ENCODE results near the gene C20orf96. TPM values are rescaled to one million over a fixed set of nuclear protein-coding genes. Genes with fewer than 3 reads are reported as not detected.
"Not testable (repeated sequence)": the region's sequence is repeated elsewhere in the genome, so short reads cannot be mapped to it uniquely, and the experiment has no call there.

C20orf96 gene
- total RNA-seq, 2 experiments from 2014 or later: 6.8 to 8.5 TPM

- CTCF ChIA-PET: interaction anchor here (2.1 to 3.0 kb wide), 2 partner anchors 40 to 103 kb away, joined by 5 to 19 read pairs; no protein-coding TSS in a partner anchor
- H3K36me3 Mint-ChIP-seq (ENCODE audit: low read depth); ATAC-seq: not testable (repeated sequence)
Measured at GRCh38 chr20:225879-226278, 64.7 kb downstream of the C20orf96 start.

GRCh38 chr20:221258-221830 lies 69.2 kb downstream of the C20orf96 start:
- ATAC-seq: no peak
- H3K27me3 Mint-ChIP-seq (ENCODE audit: low read depth): peaks cover 34% of the 10 kb centered on the region
- H3K27ac Mint-ChIP-seq: no peak overlapping the region
- peaks cover 6% of the 10 kb centered on the region for H3K4me1 Mint-ChIP-seq (ENCODE audit: low read depth)
- no peaks in the 10 kb centered on the region for H3K9me3 Mint-ChIP-seq (ENCODE audit: insufficient read depth)
- no peak overlapping the region for H3K4me3 Mint-ChIP-seq
- H3K36me3 Mint-ChIP-seq (ENCODE audit: low read depth): no peaks in the 10 kb centered on the region
- DNase-seq: no peak
- ChIA-PET CTCF (no interaction called here), POLR2A (no interaction called here)

More at GRCh38 chr20:225879-226278, 64.7 kb downstream of the C20orf96 start:
- peaks cover 27% of the 10 kb centered on the region for H3K4me1 Mint-ChIP-seq (ENCODE audit: low read depth)
- peaks cover 20% of the 10 kb centered on the region for H3K27me3 Mint-ChIP-seq (ENCODE audit: low read depth)
- DNase-seq; H3K9me3 Mint-ChIP-seq (ENCODE audit: insufficient read depth); H3K4me3 Mint-ChIP-seq; H3K27ac Mint-ChIP-seq: not testable (repeated sequence)
- POLR2A ChIA-PET: interaction anchor here (1.1 kb wide), 1 partner anchor 12 kb away, joined by 3 read pairs; no protein-coding TSS in a partner anchor

Other genes starting within 250 kb of the C20orf96 start
- gene DEFB125, start 203.1 kb downstream of the C20orf96 start, total RNA-seq: not detected
- gene DEFB126, start 148.2 kb downstream of the C20orf96 start, total RNA-seq: not detected
- gene DEFB127, start 133.3 kb downstream of the C20orf96 start, total RNA-seq: not detected
- gene DEFB128, start 101.0 kb downstream of the C20orf96 start, total RNA-seq: not detected
- not detected for gene DEFB129, start 63.5 kb downstream of the C20orf96 start, total RNA-seq
- gene DEFB132, start 33.0 kb downstream of the C20orf96 start, total RNA-seq: not detected
- gene ZCCHC3, start 6.8 kb upstream of the C20orf96 start, total RNA-seq: 10 to 100 TPM; 28.4 to 29.0 TPM
- gene SOX12, start 34.8 kb upstream of the C20orf96 start, total RNA-seq: 1 to 10 TPM; 5.5 to 5.8 TPM
- 1 to 10 TPM; 1.4 to 2.4 TPM for gene NRSN2, start 56.4 kb upstream of the C20orf96 start, total RNA-seq
- 10 to 100 TPM; 32.6 to 32.8 TPM for gene TRIB3, start 90.0 kb upstream of the C20orf96 start, total RNA-seq
- 100 to 1,000 TPM; 135 to 149 TPM for gene RBCK1, start 117.5 kb upstream of the C20orf96 start, total RNA-seq
- gene TBC1D20, start 171.8 kb upstream of the C20orf96 start, total RNA-seq: 10 to 100 TPM; 30.1 to 30.7 TPM

Data from activated CD8-positive, alpha-beta T cell treated with anti-CD3 and anti-CD28 coated beads, Interleukin-2, amount 10 ng/mL, durations not matched to agents 7 days and 5 days (primary cell).